ENCODE measurements around the gene ARHGAP6.
"Not testable (repeated sequence)": the region's sequence is repeated elsewhere in the genome, so short reads cannot be mapped to it uniquely, and the experiment has no call there.

The ARHGAP6 gene

GRCh38 chrX:11491375-11491774 lies 174.3 kb downstream of the ARHGAP6 start:
- not testable (repeated sequence) for H3K36me3 ChIP-seq (ENCODE audit: insufficient read depth, low read length); H3K4me1 ChIP-seq (ENCODE audit: insufficient read depth, low read length); H3K9ac ChIP-seq (ENCODE audit: low read depth, low read length); H3K9me3 ChIP-seq (ENCODE audit: control insufficient read depth, insufficient read depth, low read length)

DNA sequence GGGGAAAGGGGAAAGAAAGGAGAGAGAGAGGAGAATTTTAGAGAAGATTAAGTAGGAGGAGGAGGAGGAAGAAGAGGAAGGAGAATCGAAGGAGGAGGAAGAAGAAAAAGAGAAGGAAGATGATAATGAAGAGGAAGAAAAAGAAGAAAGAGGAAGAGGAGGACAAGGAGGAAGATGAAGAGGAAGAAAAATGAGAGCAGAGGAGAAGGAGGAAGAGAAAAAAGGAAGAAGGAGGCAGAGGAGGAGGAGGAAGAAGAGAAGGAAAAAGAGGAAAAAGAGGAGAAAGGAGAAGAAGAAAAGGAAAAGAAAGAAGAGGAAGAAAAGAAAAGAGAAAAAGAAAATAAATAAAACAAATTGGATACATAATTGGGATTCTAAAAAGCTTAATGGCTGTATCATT lies 181.4 kb downstream of the ARHGAP6 start:
- no peaks in the 10 kb centered on the region for H3K9me3 ChIP-seq (ENCODE audit: control insufficient read depth, insufficient read depth, low read length)
- H3K9ac ChIP-seq (ENCODE audit: low read depth, low read length): no peak overlapping the region
- H3K4me1 ChIP-seq (ENCODE audit: insufficient read depth, low read length): no peaks in the 10 kb centered on the region
- H3K36me3 ChIP-seq (ENCODE audit: insufficient read depth, low read length): no peaks in the 10 kb centered on the region

GRCh38 chrX:11481035-11481434 lies 184.7 kb downstream of the ARHGAP6 start:
- Histone ChIP-seq H3K9me3 (ENCODE audit: control insufficient read depth, insufficient read depth, low read length) (no peaks in the 10 kb centered on the region), H3K36me3 (ENCODE audit: insufficient read depth, low read length) (no peaks in the 10 kb centered on the region), H3K4me1 (ENCODE audit: insufficient read depth, low read length) (no peaks in the 10 kb centered on the region), H3K9ac (ENCODE audit: low read depth, low read length) (no peak overlapping the region)

DNA sequence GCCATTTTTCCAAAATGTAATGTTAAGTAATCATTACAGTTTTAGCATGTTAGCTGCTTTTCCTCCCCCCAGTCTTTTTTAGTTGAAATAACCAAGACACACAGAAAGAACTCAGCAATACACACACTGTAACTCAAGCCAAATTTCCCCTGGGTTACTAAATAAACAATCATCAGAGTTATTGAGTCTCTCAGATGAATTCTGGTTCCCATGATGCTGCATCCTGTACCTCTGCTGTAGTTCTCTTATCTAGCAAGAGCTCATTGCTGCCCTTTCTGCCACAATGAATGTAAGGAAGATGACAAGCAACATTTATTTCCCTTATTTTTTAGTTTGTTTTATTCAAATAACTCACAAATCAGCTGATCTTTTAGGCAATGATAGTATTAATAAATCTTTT lies 185.1 kb downstream of the ARHGAP6 start:
- Histone ChIP-seq H3K4me1 (ENCODE audit: insufficient read depth, low read length) (no peaks in the 10 kb centered on the region), H3K36me3 (ENCODE audit: insufficient read depth, low read length) (no peaks in the 10 kb centered on the region), H3K9me3 (ENCODE audit: control insufficient read depth, insufficient read depth, low read length) (no peaks in the 10 kb centered on the region), H3K9ac (ENCODE audit: low read depth, low read length) (no peak overlapping the region)

- Histone ChIP-seq H3K36me3 (ENCODE audit: insufficient read depth, low read length) (no peaks in the 10 kb centered on the region), H3K9ac (ENCODE audit: low read depth, low read length) (no peak overlapping the region), H3K9me3 (ENCODE audit: control insufficient read depth, insufficient read depth, low read length) (no peaks in the 10 kb centered on the region), H3K4me1 (ENCODE audit: insufficient read depth, low read length) (no peaks in the 10 kb centered on the region)
These were observed 186.8 kb downstream of the ARHGAP6 start for GRCh38 chrX:11478911-11479310.

DNA sequence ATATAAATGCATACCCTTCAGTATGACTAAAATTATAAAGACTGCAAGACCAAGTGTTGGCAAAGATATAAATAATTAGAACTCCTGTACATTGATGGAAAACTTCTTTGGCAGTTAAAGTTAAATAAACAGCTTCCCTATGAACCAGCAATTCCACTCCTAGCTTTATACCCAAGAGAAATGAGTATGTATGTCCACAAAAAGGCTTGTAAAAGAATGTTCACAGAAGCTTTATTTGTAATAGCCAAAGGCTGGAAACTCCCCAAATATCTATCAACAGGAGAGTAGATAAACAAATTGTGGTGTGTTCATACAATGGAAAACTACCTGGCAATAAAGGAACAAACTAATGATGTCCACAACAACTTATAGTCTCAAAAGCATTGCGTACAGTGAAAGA lies 187.7 kb downstream of the ARHGAP6 start:
- no peaks in the 10 kb centered on the region for H3K4me1 ChIP-seq (ENCODE audit: insufficient read depth, low read length)
- no peaks in the 10 kb centered on the region for H3K9me3 ChIP-seq (ENCODE audit: control insufficient read depth, insufficient read depth, low read length)
- no peaks in the 10 kb centered on the region for H3K36me3 ChIP-seq (ENCODE audit: insufficient read depth, low read length)
- H3K9ac ChIP-seq (ENCODE audit: low read depth, low read length): no peak overlapping the region

DNA sequence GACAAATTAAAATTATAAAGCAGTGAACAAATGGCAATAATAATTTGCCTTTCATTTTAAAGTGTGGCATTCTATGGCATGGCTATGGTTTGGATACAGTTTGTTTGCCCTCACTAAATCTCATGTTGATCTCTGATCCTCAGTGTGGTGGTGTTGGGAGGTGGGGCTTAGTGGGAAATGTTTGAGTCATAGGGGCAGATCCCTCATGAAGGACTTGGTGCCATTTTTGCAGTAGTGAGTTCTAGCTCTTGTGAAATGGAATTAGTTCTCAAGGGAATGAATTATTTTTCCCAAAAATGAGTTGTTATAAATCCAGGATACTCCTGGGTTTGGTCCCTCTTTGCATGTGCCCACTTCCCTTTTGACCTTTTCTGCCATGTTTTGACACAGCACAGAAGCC lies 191.1 kb downstream of the ARHGAP6 start:
- Histone ChIP-seq H3K36me3 (ENCODE audit: insufficient read depth, low read length) (no peaks in the 10 kb centered on the region), H3K4me1 (ENCODE audit: insufficient read depth, low read length) (no peaks in the 10 kb centered on the region), H3K9me3 (ENCODE audit: control insufficient read depth, insufficient read depth, low read length) (no peaks in the 10 kb centered on the region), H3K9ac (ENCODE audit: low read depth, low read length) (no peak overlapping the region)

DNA sequence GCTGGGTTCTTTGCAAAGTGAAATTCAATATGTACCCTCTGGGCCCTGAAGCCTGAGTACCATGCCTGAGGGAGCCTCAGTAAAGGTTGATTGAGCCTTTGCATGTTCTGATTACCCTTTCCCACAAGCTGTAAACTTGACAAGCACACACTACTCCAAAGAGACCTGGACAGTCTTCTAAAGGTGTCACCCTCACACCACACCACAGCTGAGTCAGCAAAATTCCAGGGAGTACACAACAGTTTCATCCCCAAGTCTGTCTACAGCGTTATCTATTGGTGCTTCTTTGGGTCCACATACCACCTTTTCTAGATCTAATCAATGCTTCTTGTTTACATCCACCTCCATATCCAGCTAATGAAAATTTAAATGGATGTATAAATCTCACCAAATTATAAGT lies 191.7 kb downstream of the ARHGAP6 start:
- H3K36me3 ChIP-seq (ENCODE audit: insufficient read depth, low read length): no peaks in the 10 kb centered on the region
- no peaks in the 10 kb centered on the region for H3K9me3 ChIP-seq (ENCODE audit: control insufficient read depth, insufficient read depth, low read length)
- H3K9ac ChIP-seq (ENCODE audit: low read depth, low read length): no peak overlapping the region
- H3K4me1 ChIP-seq (ENCODE audit: insufficient read depth, low read length): no peaks in the 10 kb centered on the region

DNA sequence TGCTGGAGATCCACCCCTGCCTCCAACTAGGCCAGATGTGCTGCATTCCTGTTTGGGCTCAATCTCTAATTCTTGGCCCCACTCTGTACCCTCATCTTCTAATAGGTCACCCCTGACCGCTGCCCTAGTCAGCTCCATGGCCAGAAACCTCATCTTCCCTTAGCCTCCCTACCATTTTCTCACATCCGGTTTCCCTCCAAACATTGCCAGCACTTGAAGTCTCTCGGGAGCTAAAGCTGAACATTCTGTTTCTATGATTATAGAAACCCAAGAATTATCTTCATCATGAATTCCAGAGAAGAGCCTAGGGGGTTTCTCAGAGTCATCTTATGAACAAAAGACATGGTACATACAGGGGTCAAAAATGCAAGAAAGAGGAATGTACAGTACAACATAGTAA lies 192.8 kb downstream of the ARHGAP6 start:
- no peak overlapping the region for H3K9ac ChIP-seq (ENCODE audit: low read depth, low read length)
- no peaks in the 10 kb centered on the region; the same call in 1 of the 2 replicates for H3K9me3 ChIP-seq (ENCODE audit: control insufficient read depth, insufficient read depth, low read length)
- H3K36me3 ChIP-seq (ENCODE audit: insufficient read depth, low read length): no peaks in the 10 kb centered on the region
- H3K4me1 ChIP-seq (ENCODE audit: insufficient read depth, low read length): no peaks in the 10 kb centered on the region

GRCh38 chrX:11472381-11472780 lies 193.3 kb downstream of the ARHGAP6 start:
- no peaks in the 10 kb centered on the region for H3K4me1 ChIP-seq (ENCODE audit: insufficient read depth, low read length)
- H3K9me3 ChIP-seq (ENCODE audit: control insufficient read depth, insufficient read depth, low read length): no peaks in the 10 kb centered on the region; the same call in 1 of the 2 replicates
- H3K36me3 ChIP-seq (ENCODE audit: insufficient read depth, low read length): no peaks in the 10 kb centered on the region
- H3K9ac ChIP-seq (ENCODE audit: low read depth, low read length): no peak overlapping the region

GRCh38 chrX:11470250-11470974 lies 195.3 kb downstream of the ARHGAP6 start:
- Histone ChIP-seq H3K36me3 (ENCODE audit: insufficient read depth, low read length) (no peaks in the 10 kb centered on the region), H3K4me1 (ENCODE audit: insufficient read depth, low read length) (no peaks in the 10 kb centered on the region), H3K9ac (ENCODE audit: low read depth, low read length) (no peak overlapping the region), H3K9me3 (ENCODE audit: control insufficient read depth, insufficient read depth, low read length) (no peaks in the 10 kb centered on the region; the same call in 1 of the 2 replicates)

- Histone ChIP-seq H3K36me3 (ENCODE audit: insufficient read depth, low read length) (no peaks in the 10 kb centered on the region), H3K9me3 (ENCODE audit: control insufficient read depth, insufficient read depth, low read length) (no peaks in the 10 kb centered on the region; the same call in 1 of the 2 replicates), H3K9ac (ENCODE audit: low read depth, low read length) (no peak overlapping the region), H3K4me1 (ENCODE audit: insufficient read depth, low read length) (no peaks in the 10 kb centered on the region)
These were observed 199.9 kb downstream of the ARHGAP6 start for GRCh38 chrX:11465648-11466411.

DNA sequence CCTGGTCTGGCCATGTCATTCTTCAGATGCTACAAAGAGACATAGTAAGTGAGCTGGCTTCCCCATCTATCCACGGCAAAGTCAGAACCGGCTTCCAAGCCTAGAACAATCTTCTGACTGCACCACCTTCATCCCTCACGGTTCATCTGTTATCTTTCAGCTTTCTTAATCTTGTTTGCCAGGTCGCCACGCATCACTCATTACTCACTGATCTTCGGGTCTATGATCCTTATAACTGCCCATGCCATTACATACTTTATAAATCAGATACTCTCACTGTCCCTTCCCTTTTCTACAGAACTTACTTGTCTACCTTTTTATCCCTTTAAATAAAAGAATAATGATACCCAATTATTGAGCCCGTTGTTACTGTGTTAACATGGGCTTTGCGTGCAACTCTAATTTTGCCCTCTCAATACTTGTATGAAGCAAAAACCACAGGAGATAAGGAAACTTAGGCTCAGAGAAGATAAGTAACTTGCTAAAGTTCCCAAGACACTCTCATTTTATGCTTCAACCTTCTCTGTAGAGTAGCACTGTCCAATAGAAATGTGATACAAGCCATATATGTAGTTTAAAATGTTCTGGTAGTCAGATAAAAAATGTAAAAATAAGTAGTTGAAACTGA lies 200.8 kb downstream of the ARHGAP6 start:
- Histone ChIP-seq H3K9me3 (ENCODE audit: control insufficient read depth, insufficient read depth, low read length) (no peaks in the 10 kb centered on the region; the same call in 1 of the 2 replicates), H3K36me3 (ENCODE audit: insufficient read depth, low read length) (no peaks in the 10 kb centered on the region), H3K4me1 (ENCODE audit: insufficient read depth, low read length) (no peaks in the 10 kb centered on the region), H3K9ac (ENCODE audit: low read depth, low read length) (no peak overlapping the region)

DNA sequence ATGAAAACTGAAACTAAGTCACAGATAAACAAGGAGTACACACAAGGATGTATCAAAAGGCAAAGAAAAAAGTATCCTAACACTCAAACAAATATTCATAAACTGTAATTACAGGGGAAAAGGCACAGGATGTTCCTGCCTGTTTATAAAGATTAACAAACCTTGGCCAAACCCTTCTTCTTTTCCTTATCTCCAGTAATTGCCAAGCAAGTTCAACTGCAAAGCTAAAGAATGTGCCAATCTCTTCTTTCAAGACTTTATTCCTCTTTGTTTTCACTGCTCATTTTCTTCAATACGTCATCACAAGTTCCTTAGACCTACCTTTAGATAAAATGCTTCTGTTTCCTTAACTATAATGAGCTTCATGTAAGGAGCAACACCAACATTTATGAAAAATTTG lies 201.3 kb downstream of the ARHGAP6 start:
- H3K36me3 ChIP-seq (ENCODE audit: insufficient read depth, low read length): no peaks in the 10 kb centered on the region

GRCh38 chrX:11462648-11463047 lies 203.1 kb downstream of the ARHGAP6 start:
- H3K9me3 ChIP-seq (ENCODE audit: control insufficient read depth, insufficient read depth, low read length): no peaks in the 10 kb centered on the region
- H3K9ac ChIP-seq (ENCODE audit: low read depth, low read length): no peak overlapping the region
- no peaks in the 10 kb centered on the region for H3K36me3 ChIP-seq (ENCODE audit: insufficient read depth, low read length)
- H3K4me1 ChIP-seq (ENCODE audit: insufficient read depth, low read length): no peaks in the 10 kb centered on the region

More for the DNA sequence above, 201.3 kb downstream of the ARHGAP6 start:
- H3K4me1 ChIP-seq (ENCODE audit: insufficient read depth, low read length): no peaks in the 10 kb centered on the region
- no peak overlapping the region for H3K9ac ChIP-seq (ENCODE audit: low read depth, low read length)
- no peaks in the 10 kb centered on the region; the same call in 1 of the 2 replicates for H3K9me3 ChIP-seq (ENCODE audit: control insufficient read depth, insufficient read depth, low read length)

All from ES-I3 (cell line).